NCI-H1105 (cell line): ENCODE data around the gene IGLL5.
"Not testable (repeated sequence)": the region's sequence is repeated elsewhere in the genome, so short reads cannot be mapped to it uniquely, and the experiment has no call there.

Experiments
- DNase-seq: peaks from one replicate; lab custom pipeline; 2025; lab: John Stamatoyannopoulos, UW

The IGLL5 gene

DNA sequence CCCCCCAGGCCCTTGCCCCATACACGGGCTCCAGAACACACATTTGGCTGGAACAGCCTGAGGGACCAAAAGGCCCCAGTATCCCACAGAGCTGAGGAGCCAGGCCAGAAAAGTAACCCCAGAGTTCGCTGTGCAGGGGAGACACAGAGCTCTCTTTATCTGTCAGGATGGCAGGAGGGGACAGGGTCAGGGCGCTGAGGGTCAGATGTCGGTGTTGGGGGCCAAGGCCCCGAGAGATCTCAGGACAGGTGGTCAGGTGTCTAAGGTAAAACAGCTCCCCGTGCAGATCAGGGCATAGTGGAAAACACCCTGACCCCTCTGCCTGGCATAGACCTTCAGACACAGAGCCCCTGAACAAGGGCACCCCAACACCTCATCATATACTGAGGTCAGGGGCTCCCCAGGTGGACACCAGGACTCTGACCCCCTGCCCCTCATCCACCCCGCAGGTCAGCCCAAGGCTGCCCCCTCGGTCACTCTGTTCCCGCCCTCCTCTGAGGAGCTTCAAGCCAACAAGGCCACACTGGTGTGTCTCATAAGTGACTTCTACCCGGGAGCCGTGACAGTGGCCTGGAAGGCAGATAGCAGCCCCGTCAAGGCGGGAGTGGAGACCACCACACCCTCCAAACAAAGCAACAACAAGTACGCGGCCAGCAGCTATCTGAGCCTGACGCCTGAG, 13.1 kb downstream of the IGLL5 start:
- DNase-seq: not testable (repeated sequence)

DNA sequence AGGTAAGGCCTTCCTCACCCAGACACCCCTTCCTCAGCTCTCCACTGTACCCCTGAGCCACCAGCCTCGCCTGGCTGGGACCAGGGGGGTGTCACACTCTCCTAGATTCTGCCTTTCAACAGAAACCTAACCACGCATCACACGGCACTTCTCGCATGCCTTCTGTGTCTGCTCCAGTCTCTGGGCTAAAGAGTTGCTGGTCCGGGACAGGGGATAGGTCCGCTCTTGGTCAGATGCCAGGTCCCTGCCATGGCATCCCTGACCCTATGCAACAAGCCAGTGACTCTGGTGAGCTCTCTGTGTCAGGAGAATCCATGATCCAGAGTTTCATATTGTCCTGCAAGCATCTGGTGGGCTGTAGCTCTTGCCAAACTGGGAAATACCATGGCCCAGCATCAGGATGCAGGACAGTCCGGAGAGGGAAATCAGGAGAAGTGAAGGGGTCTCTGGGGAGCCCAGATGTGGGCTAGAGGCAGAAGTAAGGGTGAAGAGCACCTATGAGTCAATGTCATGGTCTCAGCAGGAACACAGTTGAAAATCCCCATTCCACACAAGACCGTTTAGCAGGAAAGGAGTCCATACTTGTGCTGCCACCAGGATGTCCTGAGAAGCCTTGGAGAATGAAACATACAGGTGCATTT, 14.1 kb downstream of the IGLL5 start:
- DNase-seq: no peak

GRCh38 chr22:22902247-22903001, 14.8 kb downstream of the IGLL5 start:
- no peak for DNase-seq

- no peak for DNase-seq
Observed at GRCh38 chr22:22903355-22903777, 15.8 kb downstream of the IGLL5 start.

- DNase-seq: not testable (repeated sequence)
Observed at GRCh38 chr22:22903781-22904192, 16.2 kb downstream of the IGLL5 start.

GRCh38 chr22:22904736-22905135, 17.1 kb downstream of the IGLL5 start:
- not testable (repeated sequence) for DNase-seq

GRCh38 chr22:22906391-22906790, 18.8 kb downstream of the IGLL5 start:
- not testable (repeated sequence) for DNase-seq

GRCh38 chr22:22906907-22907550, 19.4 kb downstream of the IGLL5 start:
- DNase-seq: no peak

- no peak for DNase-seq
Observed at GRCh38 chr22:22907551-22908494, 20.2 kb downstream of the IGLL5 start.

- no peak for DNase-seq
Observed at GRCh38 chr22:22908495-22908861, 20.9 kb downstream of the IGLL5 start.

- no peak for DNase-seq
Observed at GRCh38 chr22:22908941-22909604, 21.5 kb downstream of the IGLL5 start.

DNA sequence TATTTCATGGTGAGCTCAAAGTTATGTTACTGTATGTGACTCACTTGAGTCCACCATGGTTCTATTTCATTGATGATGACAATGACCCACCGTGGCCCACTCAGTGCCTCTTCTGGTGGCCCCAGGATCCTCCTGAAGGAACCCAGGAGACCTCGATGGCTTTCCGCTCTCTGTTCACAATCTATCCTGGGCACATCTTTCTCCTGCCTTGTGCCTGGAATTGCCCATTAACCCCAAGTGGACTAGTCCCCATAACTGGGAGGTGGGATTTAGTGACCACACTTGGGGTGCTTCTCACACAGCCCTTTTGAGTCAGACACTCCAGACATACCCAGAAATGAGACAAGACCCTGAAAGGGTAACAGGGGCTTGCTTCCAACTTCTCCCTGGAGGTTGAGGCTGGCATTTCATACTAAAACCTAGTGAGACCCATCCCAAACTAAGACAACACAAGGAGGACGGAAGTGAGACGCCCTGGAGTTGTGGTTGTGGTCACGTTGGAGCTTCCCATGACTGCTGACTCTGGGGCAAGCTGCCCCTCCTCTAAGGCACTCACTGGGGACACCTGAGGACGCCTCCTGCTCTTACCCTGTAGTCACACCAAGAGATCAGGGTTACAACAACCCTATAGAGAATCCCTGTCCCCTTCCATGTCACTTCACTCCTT, 22.1 kb downstream of the IGLL5 start:
- DNase-seq: no peak

DNA sequence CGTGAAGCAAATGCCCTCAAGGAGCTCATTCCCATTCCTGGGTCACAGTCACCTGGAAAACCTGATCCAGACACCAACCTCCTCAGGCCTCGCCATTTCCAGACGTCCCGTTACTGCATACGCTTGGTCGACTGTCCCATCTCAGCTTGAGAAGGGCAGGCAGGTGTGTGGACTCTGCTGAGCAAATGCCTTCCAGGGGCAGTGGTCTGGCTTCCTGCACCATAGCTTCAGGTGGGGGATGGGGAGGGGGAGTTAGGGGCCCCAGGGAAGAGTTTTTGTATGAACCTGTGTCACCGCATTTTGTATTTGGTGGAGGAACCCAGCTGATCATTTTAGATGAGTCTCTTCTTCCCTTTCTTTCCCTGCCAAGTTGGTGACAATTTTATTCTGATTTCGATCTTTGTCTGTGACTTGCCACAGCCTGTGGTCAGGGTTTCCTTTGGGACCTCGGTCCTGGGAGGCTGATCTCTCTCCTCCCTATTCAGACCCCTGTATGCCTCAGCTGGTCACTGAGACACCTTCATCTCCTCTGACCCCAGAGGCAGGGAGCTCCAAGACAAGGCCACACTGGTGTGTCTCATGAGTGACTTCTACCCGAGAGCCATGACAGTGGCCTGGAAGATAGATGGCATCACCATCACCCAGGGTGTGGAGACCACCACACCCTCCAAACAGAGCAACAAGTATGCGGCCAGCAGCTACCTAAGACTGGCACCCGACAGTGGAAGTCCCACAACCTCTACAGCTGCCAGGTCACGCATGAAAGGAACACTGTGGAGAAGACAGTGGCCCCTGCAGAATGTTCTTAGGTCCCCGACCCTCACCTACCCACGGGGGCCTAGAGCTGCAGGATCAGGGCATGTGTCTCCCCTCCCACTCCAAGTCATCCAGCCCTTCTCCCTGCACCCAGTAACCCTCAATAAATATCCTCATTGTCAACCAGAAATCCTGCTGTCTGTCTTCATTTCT, 22.9 kb downstream of the IGLL5 start:
- DNase-seq: no peak

- no peak for DNase-seq
Observed at GRCh38 chr22:22911327-22912134, 23.9 kb downstream of the IGLL5 start.

DNA sequence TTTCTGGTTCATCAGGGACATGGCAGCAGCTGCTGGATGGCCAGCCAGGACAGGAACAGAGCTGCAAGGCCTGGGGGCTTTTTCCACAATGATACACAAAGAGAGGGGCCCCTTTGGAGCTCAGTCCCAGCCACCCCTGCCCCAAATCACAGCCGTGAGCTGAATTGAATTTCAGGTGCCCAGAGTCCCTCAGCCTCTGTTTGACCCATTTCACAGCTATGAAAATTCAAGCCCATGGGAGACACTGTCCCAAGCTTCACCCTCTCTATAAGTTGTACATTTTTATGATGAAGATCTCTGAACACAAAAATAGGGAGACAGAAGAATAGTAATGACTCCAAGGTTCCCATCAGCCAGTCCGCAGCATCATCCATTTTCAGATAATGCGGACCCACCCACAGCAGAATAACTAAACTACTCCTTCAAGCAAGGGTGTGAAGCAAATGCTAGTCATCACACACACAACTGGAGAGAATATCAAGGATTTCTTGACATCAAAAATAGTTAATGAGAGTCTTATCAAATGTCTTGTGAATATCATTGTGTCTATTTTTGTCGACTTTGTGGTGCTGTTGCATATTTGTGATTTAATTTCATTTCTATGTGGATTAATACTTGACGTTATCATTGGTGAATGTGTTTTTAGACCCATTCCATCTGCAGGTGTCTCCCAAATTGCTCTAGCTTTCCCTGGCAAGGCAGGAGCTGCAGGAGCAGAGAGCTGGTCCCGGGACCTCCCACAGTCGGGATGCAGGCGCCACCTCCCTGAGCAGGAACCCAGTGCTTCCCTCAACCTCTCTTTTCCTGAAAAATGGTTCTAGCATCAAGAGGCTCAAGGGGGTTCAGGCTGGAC, 24.7 kb downstream of the IGLL5 start:
- no peak for DNase-seq

DNA sequence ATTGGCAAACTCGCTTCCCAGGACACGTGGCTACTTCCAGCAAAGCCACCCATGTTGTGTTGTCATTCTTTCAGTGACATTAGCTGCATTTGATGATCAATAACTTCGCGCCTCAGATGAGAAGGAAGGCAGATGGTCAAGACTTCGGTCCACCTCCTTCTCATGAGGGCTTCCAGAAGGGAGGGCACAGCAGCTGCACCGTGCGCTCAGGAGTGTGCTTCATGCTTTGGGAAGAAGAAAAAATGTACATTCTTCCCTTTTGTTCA, 25.3 kb downstream of the IGLL5 start:
- DNase-seq: no peak

GRCh38 chr22:22913989-22914388, 26.4 kb downstream of the IGLL5 start:
- DNase-seq: no peak
